Measurements from ENCODE around the gene AP5Z1. TPM values are rescaled to one million over a fixed set of nuclear protein-coding genes. Genes with fewer than 3 reads are reported as not detected.

AP5Z1 gene
- total RNA-seq, 1 experiment from 2014 or later = 26.5 TPM

GRCh38 chr7:4785371-4785770 is 9.9 kb downstream of the AP5Z1 start:
- Mint-ChIP-seq H3K27me3 (ENCODE audit: insufficient read depth, unreplicated experiment) (no peaks in the 10 kb centered on the region), H3K36me3 (ENCODE audit: insufficient read depth, unreplicated experiment) (peaks cover 32% of the 10 kb centered on the region), H3K27ac (ENCODE audit: low read depth, unreplicated experiment) (no peak overlapping the region)

GRCh38 chr7:4786015-4786414 is 10.6 kb downstream of the AP5Z1 start:
- no peak for TF ChIP-seq CTCF (IDR thresholded peaks at IDR 0.05; ENCODE audit: unreplicated experiment)
- Mint-ChIP-seq H3K27ac (ENCODE audit: low read depth, unreplicated experiment) (no peak overlapping the region), H3K9me3 (ENCODE audit: unreplicated experiment) (no peaks in the 10 kb centered on the region), H3K27me3 (ENCODE audit: insufficient read depth, unreplicated experiment) (no peaks in the 10 kb centered on the region), H3K4me1 (ENCODE audit: insufficient read depth, unreplicated experiment) (peaks cover 5% of the 10 kb centered on the region), H3K4me3 (ENCODE audit: unreplicated experiment) (no peak overlapping the region), H3K36me3 (ENCODE audit: insufficient read depth, unreplicated experiment) (peaks cover 35% of the 10 kb centered on the region)
- DNase-seq (ENCODE audit: unreplicated experiment) = no peak
- ChIA-PET CTCF (interaction anchor here (0.7 to 3.5 kb wide), 2 partner anchors 12 to 31 kb away, joined by 3 to 12 read pairs; no protein-coding TSS in a partner anchor), POLR2A (interaction anchor here (0.7 kb wide), 1 partner anchor 11 kb away, joined by 3 read pairs; the partner anchor contains the start of gene AP5Z1)
- intact Hi-C loops (cut with micrococcal nuclease) = no loop called here
- no TSS peak for BruUV-seq (replicated peaks)

More at GRCh38 chr7:4785371-4785770, 9.9 kb downstream of the AP5Z1 start:
- intact Hi-C loops (cut with micrococcal nuclease) = no loop called here
- POLR2A ChIA-PET = interaction anchor here (0.7 kb wide), 1 partner anchor 10 kb away, joined by 3 read pairs; the partner anchor contains the start of gene AP5Z1
- no peak for DNase-seq (ENCODE audit: unreplicated experiment)
- H3K9me3 Mint-ChIP-seq (ENCODE audit: unreplicated experiment) = no peaks in the 10 kb centered on the region
- no TSS peak for BruUV-seq (replicated peaks)
- H3K4me3 Mint-ChIP-seq (ENCODE audit: unreplicated experiment) = no peak overlapping the region
- no peak for TF ChIP-seq CTCF (IDR thresholded peaks at IDR 0.05; ENCODE audit: unreplicated experiment)
- CTCF ChIA-PET = interaction anchor here (3.5 kb wide), 1 partner anchor 13 kb away, joined by 12 read pairs; no protein-coding TSS in a partner anchor
- peaks cover 5% of the 10 kb centered on the region for H3K4me1 Mint-ChIP-seq (ENCODE audit: insufficient read depth, unreplicated experiment)

DNA sequence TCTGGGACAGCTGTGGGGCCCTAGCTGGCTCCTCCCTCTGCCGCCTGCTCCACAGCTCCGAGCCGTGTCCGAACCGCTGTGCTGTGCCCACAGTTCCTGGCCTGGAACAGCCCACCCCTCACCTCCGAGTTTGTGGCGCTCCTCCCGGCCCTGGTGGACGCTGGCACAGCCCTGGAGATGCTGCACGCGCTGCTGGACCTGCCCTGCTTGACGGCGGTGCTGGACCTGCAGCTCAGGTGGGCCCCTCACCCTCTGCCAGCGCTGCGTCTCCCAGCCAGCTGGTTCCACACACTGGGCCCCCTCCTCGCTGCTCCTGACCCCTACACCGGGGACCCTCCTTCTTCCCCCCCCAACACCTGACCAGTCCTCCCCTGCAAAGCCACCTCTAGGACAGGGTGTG is 12.1 kb downstream of the AP5Z1 start:
- intact Hi-C loops (cut with micrococcal nuclease) = no loop called here
- ChIA-PET POLR2A (no interaction called here), CTCF (interaction anchor here (0.5 to 0.6 kb wide), 2 partner anchors 410 to 1573 kb away, joined by 3 read pairs; no protein-coding TSS in a partner anchor)
- no peak for TF ChIP-seq CTCF (IDR thresholded peaks at IDR 0.05; ENCODE audit: unreplicated experiment)
- no TSS peak for BruUV-seq (replicated peaks)
- Mint-ChIP-seq H3K9me3 (ENCODE audit: unreplicated experiment) (no peaks in the 10 kb centered on the region), H3K4me1 (ENCODE audit: insufficient read depth, unreplicated experiment) (peaks cover 5% of the 10 kb centered on the region), H3K27ac (ENCODE audit: low read depth, unreplicated experiment) (no peak overlapping the region), H3K36me3 (ENCODE audit: insufficient read depth, unreplicated experiment) (peaks cover 41% of the 10 kb centered on the region), H3K27me3 (ENCODE audit: insufficient read depth, unreplicated experiment) (no peaks in the 10 kb centered on the region), H3K4me3 (ENCODE audit: unreplicated experiment) (no peak overlapping the region)
- no peak for DNase-seq (ENCODE audit: unreplicated experiment)

GRCh38 chr7:4787947-4788626 is 12.7 kb downstream of the AP5Z1 start:
- BruUV-seq (replicated peaks) = no TSS peak
- ChIA-PET POLR2A (no interaction called here), CTCF (interaction anchor here (0.5 kb wide), 1 partner anchor 410 kb away, joined by 3 read pairs; no protein-coding TSS in a partner anchor)
- Mint-ChIP-seq H3K27me3 (ENCODE audit: insufficient read depth, unreplicated experiment) (no peaks in the 10 kb centered on the region), H3K36me3 (ENCODE audit: insufficient read depth, unreplicated experiment) (peaks cover 41% of the 10 kb centered on the region), H3K4me1 (ENCODE audit: insufficient read depth, unreplicated experiment) (peaks cover 5% of the 10 kb centered on the region), H3K9me3 (ENCODE audit: unreplicated experiment) (no peaks in the 10 kb centered on the region), H3K4me3 (ENCODE audit: unreplicated experiment) (no peak overlapping the region), H3K27ac (ENCODE audit: low read depth, unreplicated experiment) (no peak overlapping the region)
- intact Hi-C loops (cut with micrococcal nuclease) = no loop called here
- TF ChIP-seq CTCF (IDR thresholded peaks at IDR 0.05; ENCODE audit: unreplicated experiment) = no peak
- no peak for DNase-seq (ENCODE audit: unreplicated experiment)

Measured in MCF 10A (cell line).